IgD-negative memory B cell (primary cell): ENCODE measurements around the gene RAPGEF6. TPM values are rescaled to one million over a fixed set of nuclear protein-coding genes. Genes with fewer than 3 reads are reported as not detected.

Source experiments
- H3K27ac Mint-ChIP-seq, 3 donors: one replicate each; pipeline ENCODE4 v1.8.0; 2020 to 2022; ENCODE audit warnings: mild to moderate bottlenecking in 3 of 3, mixed read lengths in 3 of 3, moderate library complexity in 1 of 3
- H3K27me3 Mint-ChIP-seq: one replicate; pipeline ENCODE4 v1.8.0; 2021; ENCODE audit warnings: mixed read lengths
- H3K36me3 Mint-ChIP-seq: one replicate; pipeline ENCODE4 v1.8.0; 2020; ENCODE audit warnings: mild to moderate bottlenecking, mixed read lengths
- H3K4me1 Mint-ChIP-seq, 3 donors: one replicate each; pipeline ENCODE4 v1.8.0; 2020 to 2022; ENCODE audit warnings: mixed read lengths in 3 of 3, mild to moderate bottlenecking in 1 of 3
- H3K4me3 Mint-ChIP-seq, 4 donors: one replicate each; pipeline ENCODE4 v1.8.0; 2020 to 2022; ENCODE audit warnings: mild to moderate bottlenecking in 4 of 4, mixed read lengths in 4 of 4, moderate library complexity in 3 of 4
- H3K9me3 Mint-ChIP-seq, 3 donors: one replicate each; pipeline ENCODE4 v1.8.0; 2020 to 2021; ENCODE audit warnings: mixed read lengths in 3 of 3, mild to moderate bottlenecking in 1 of 3
- polyA plus RNA-seq: library from polyadenylated mRNA; unstranded; fragments of 300-500 nt; fragmentation: Illumina TruSeq; gene quantifications from one replicate; pipeline ENCODE4 v1.2.3, GENCODE V29; 2021

The RAPGEF6 gene
- polyA plus RNA-seq, 1 donor from 2014 or later, result 16.6 TPM

- peaks cover 40% of the 10 kb centered on the region for H3K36me3 Mint-ChIP-seq
- no peak overlapping the region for H3K4me3 Mint-ChIP-seq
- H3K27ac Mint-ChIP-seq, result peak overlapping the region in 1 of 3 donors; percentile 78
Observed at GRCh38 chr5:131659841-131660240, 24.8 kb upstream of the RAPGEF6 start.

GRCh38 chr5:131659290-131659689 lies 24.3 kb upstream of the RAPGEF6 start:
- H3K27ac Mint-ChIP-seq, result peak overlapping the region in 1 of 3 donors; percentile 78
- H3K4me1 Mint-ChIP-seq, result peaks cover 2 to 5% (median 4%) of the 10 kb centered on the region in 3 donors
- H3K27me3 Mint-ChIP-seq, result no peaks in the 10 kb centered on the region
- no peak overlapping the region for H3K4me3 Mint-ChIP-seq
- H3K9me3 Mint-ChIP-seq, result peaks cover 0 to 21% (median 6%) of the 10 kb centered on the region in 3 donors
- peaks cover 40% of the 10 kb centered on the region for H3K36me3 Mint-ChIP-seq

More at GRCh38 chr5:131659841-131660240, 24.8 kb upstream of the RAPGEF6 start:
- H3K27me3 Mint-ChIP-seq, result no peaks in the 10 kb centered on the region
- H3K9me3 Mint-ChIP-seq, result peaks cover 0 to 21% (median 6%) of the 10 kb centered on the region in 3 donors
- peaks cover 0 to 5% (median 4%) of the 10 kb centered on the region in 3 donors for H3K4me1 Mint-ChIP-seq

- H3K4me3 Mint-ChIP-seq, result no peak overlapping the region
- peaks cover 4 to 11% (median 5%) of the 10 kb centered on the region in 3 donors for H3K4me1 Mint-ChIP-seq
- no peak overlapping the region for H3K27ac Mint-ChIP-seq
- H3K27me3 Mint-ChIP-seq, result no peaks in the 10 kb centered on the region
- peaks cover 0 to 20% (median 4%) of the 10 kb centered on the region in 3 donors for H3K9me3 Mint-ChIP-seq
- peaks cover 28% of the 10 kb centered on the region for H3K36me3 Mint-ChIP-seq
Observed at GRCh38 chr5:131654776-131655175, 19.7 kb upstream of the RAPGEF6 start.

GRCh38 chr5:131654309-131654708 lies 19.3 kb upstream of the RAPGEF6 start:
- Mint-ChIP-seq H3K4me1 (peaks cover 4 to 11% (median 4%) of the 10 kb centered on the region in 3 donors), H3K27me3 (no peaks in the 10 kb centered on the region)

GRCh38 chr5:131649161-131649560 lies 14.1 kb upstream of the RAPGEF6 start:
- H3K27ac Mint-ChIP-seq, result peak overlapping the region in 1 of 3 donors; percentile 27

More at GRCh38 chr5:131654309-131654708, 19.3 kb upstream of the RAPGEF6 start:
- Mint-ChIP-seq H3K36me3 (peaks cover 26% of the 10 kb centered on the region), H3K27ac (peak overlapping the region in 1 of 3 donors; percentile 29), H3K4me3 (no peak overlapping the region), H3K9me3 (peaks cover 0 to 16% (median 4%) of the 10 kb centered on the region in 3 donors)

GRCh38 chr5:131647048-131647769 lies 12.2 kb upstream of the RAPGEF6 start:
- Mint-ChIP-seq H3K4me1 (peaks cover 19 to 23% (median 20%) of the 10 kb centered on the region in 3 donors), H3K4me3 (peak overlapping the region; percentile 32 to 93 (median 83)), H3K9me3 (peaks cover 0 to 13% (median 2%) of the 10 kb centered on the region in 3 donors), H3K27ac (peak overlapping the region; percentile 22 to 95 (median 73)), H3K36me3 (peaks cover 25% of the 10 kb centered on the region), H3K27me3 (no peaks in the 10 kb centered on the region)

More at GRCh38 chr5:131649161-131649560, 14.1 kb upstream of the RAPGEF6 start:
- Mint-ChIP-seq H3K4me1 (peaks cover 19 to 23% (median 21%) of the 10 kb centered on the region in 3 donors), H3K36me3 (peaks cover 25% of the 10 kb centered on the region), H3K9me3 (peaks cover 0 to 13% (median 2%) of the 10 kb centered on the region in 3 donors), H3K27me3 (no peaks in the 10 kb centered on the region), H3K4me3 (no peak overlapping the region)

- H3K9me3 Mint-ChIP-seq, result peaks cover 0 to 2% (median 0%) of the 10 kb centered on the region in 3 donors
- peaks cover 9% of the 10 kb centered on the region for H3K36me3 Mint-ChIP-seq
- H3K4me1 Mint-ChIP-seq, result peaks cover 23 to 28% (median 25%) of the 10 kb centered on the region in 3 donors
- H3K27me3 Mint-ChIP-seq, result no peaks in the 10 kb centered on the region
- H3K4me3 Mint-ChIP-seq, result no peak overlapping the region
- peak overlapping the region in 1 of 3 donors; percentile 35 for H3K27ac Mint-ChIP-seq
Observed at GRCh38 chr5:131644822-131645221, 9.8 kb upstream of the RAPGEF6 start.

- Mint-ChIP-seq H3K27ac (peak overlapping the region in 1 of 3 donors; percentile 35), H3K4me1 (peaks cover 26 to 30% (median 28%) of the 10 kb centered on the region in 3 donors)
Observed at GRCh38 chr5:131644370-131644769, 9.3 kb upstream of the RAPGEF6 start.

GRCh38 chr5:131641494-131641893 lies 6.5 kb upstream of the RAPGEF6 start:
- Mint-ChIP-seq H3K27ac (no peak overlapping the region), H3K4me3 (no peak overlapping the region), H3K27me3 (no peaks in the 10 kb centered on the region), H3K36me3 (peaks cover 7% of the 10 kb centered on the region), H3K4me1 (peaks cover 15 to 21% (median 18%) of the 10 kb centered on the region in 3 donors), H3K9me3 (no peaks in the 10 kb centered on the region)

More at GRCh38 chr5:131644370-131644769, 9.3 kb upstream of the RAPGEF6 start:
- Mint-ChIP-seq H3K4me3 (no peak overlapping the region), H3K36me3 (peaks cover 7% of the 10 kb centered on the region), H3K27me3 (no peaks in the 10 kb centered on the region), H3K9me3 (no peaks in the 10 kb centered on the region)

- no peaks in the 10 kb centered on the region for H3K27me3 Mint-ChIP-seq
- peaks cover 3% of the 10 kb centered on the region for H3K36me3 Mint-ChIP-seq
- H3K9me3 Mint-ChIP-seq, result no peaks in the 10 kb centered on the region
- H3K27ac Mint-ChIP-seq, result peak overlapping the region; percentile 36 to 76 (median 37)
- peak overlapping the region in 1 of 4 donors; percentile 49 for H3K4me3 Mint-ChIP-seq
- peaks cover 14 to 22% (median 19%) of the 10 kb centered on the region in 3 donors for H3K4me1 Mint-ChIP-seq
Observed at GRCh38 chr5:131640043-131640856, 5.2 kb upstream of the RAPGEF6 start.

- H3K27ac Mint-ChIP-seq, result no peak overlapping the region
- H3K9me3 Mint-ChIP-seq, result no peaks in the 10 kb centered on the region
- no peaks in the 10 kb centered on the region for H3K36me3 Mint-ChIP-seq
- peak overlapping the region in 1 of 4 donors; percentile 30 for H3K4me3 Mint-ChIP-seq
- no peaks in the 10 kb centered on the region for H3K27me3 Mint-ChIP-seq
- H3K4me1 Mint-ChIP-seq, result peaks cover 18 to 24% (median 22%) of the 10 kb centered on the region in 3 donors
Observed at GRCh38 chr5:131639148-131639547, 4.1 kb upstream of the RAPGEF6 start.

GRCh38 chr5:131637694-131638093 lies 2.7 kb upstream of the RAPGEF6 start:
- no peaks in the 10 kb centered on the region for H3K36me3 Mint-ChIP-seq
- no peak overlapping the region for H3K4me3 Mint-ChIP-seq
- peak overlapping the region in 1 of 3 donors; percentile 78 for H3K27ac Mint-ChIP-seq
- no peaks in the 10 kb centered on the region for H3K9me3 Mint-ChIP-seq
- H3K4me1 Mint-ChIP-seq, result peaks cover 23 to 28% (median 27%) of the 10 kb centered on the region in 3 donors
- H3K27me3 Mint-ChIP-seq, result no peaks in the 10 kb centered on the region

- Mint-ChIP-seq H3K4me3 (peak overlapping the region; percentile 83 to 100 (median 96)), H3K36me3 (no peaks in the 10 kb centered on the region), H3K9me3 (no peaks in the 10 kb centered on the region), H3K27ac (peak overlapping the region; percentile 88 to 100 (median 99)), H3K4me1 (peaks cover 23 to 28% (median 25%) of the 10 kb centered on the region in 3 donors), H3K27me3 (no peaks in the 10 kb centered on the region)
Observed at GRCh38 chr5:131635684-131636572, 899 bp upstream of the RAPGEF6 start.

- no peaks in the 10 kb centered on the region for H3K27me3 Mint-ChIP-seq
- no peaks in the 10 kb centered on the region for H3K36me3 Mint-ChIP-seq
- peak overlapping the region; percentile 83 to 100 (median 96) for H3K4me3 Mint-ChIP-seq
- peaks cover 20 to 24% (median 21%) of the 10 kb centered on the region in 3 donors for H3K4me1 Mint-ChIP-seq
- H3K9me3 Mint-ChIP-seq, result no peaks in the 10 kb centered on the region
- H3K27ac Mint-ChIP-seq, result peak overlapping the region; percentile 88 to 100 (median 99)
Observed at GRCh38 chr5:131634666-131634995, 398 bp downstream of the RAPGEF6 start.
